HG02623 (cell line): ENCODE data around the gene EDAR.

Experiments used
- ATAC-seq: cut with Tn5 transposase; IDR thresholded peaks from one replicate; pipeline ENCODE4 v1.9.1; 2021; ENCODE audit warnings: moderate library complexity; ENCODE audit not compliant: unreplicated experiment

The EDAR gene

GRCh38 chr2:108969856-108970255 is 19.2 kb downstream of the EDAR start:
- ATAC-seq, result no peak

- no peak for ATAC-seq
Measured at GRCh38 chr2:108968619-108969018, 20.4 kb downstream of the EDAR start.

GRCh38 chr2:108967757-108968156 is 21.3 kb downstream of the EDAR start:
- no peak for ATAC-seq

GRCh38 chr2:108965540-108966289 is 23.3 kb downstream of the EDAR start:
- no peak for ATAC-seq

- ATAC-seq, result no peak
Measured at GRCh38 chr2:108963057-108963456, 26.0 kb downstream of the EDAR start.

DNA sequence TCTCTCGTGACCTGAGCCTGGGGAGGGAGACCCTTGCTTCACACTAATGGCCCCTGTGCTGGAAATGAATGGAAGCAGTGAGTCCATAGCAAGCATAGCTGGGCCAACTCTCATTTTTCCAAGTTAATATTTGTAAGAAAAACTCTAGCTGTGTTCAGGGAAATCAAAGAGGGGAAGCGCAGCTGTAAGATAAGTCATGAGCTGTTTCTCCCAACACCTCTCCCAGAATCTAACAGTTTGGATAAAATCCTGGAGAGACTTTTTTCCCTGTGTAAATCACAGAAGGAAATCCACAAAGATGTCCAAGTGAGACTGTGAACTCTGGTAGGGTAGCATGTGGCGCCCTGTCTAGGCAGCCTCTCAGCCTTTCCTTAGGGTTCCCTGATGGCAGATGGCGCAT is 27.2 kb downstream of the EDAR start:
- ATAC-seq, result no peak

GRCh38 chr2:108960006-108960405 is 29.0 kb downstream of the EDAR start:
- ATAC-seq, result no peak

DNA sequence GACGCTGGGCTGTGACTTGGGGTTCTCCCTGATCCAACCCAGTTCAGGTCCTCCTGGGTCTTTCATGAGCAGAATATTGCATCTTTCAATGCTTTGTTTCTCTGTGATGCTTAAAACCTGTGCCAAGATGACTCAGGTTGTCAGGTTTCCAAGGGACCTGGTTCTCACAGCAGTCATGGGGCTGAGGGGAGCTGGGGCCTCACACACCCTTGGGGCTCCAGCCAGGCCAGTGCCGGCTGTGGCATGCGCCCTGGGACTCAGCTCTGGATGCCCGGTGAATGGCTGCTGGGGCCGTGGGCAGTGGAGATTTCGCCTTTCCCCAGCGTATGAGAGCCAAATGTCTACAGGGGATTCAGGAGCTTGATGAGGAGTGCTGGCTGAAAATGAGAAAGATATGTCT is 29.6 kb downstream of the EDAR start:
- ATAC-seq, result no peak

- no peak for ATAC-seq
Measured at GRCh38 chr2:108958632-108959341, 30.2 kb downstream of the EDAR start.

DNA sequence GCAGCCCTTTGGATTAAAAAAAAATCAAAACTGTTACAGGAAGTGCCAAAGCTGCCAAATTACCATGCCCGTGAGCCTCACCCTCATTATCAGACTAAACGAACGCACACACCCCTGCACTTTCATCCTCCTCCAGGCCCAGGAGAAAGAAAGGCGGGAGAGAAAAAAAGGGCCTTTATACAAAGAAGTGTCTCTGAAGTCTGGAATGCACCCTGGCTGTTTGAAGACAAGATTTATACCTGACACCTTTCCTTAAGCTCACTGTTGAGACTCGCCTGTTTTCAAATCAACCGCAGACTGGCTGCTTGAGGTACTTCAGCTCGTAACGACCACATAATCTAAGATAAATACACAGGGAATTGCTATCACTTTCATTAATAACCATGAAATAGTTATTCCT is 31.0 kb downstream of the EDAR start:
- no peak for ATAC-seq

- ATAC-seq, result no peak
Measured at GRCh38 chr2:108956375-108956774, 32.6 kb downstream of the EDAR start.

GRCh38 chr2:108950369-108951135 is 38.5 kb downstream of the EDAR start:
- no peak for ATAC-seq

GRCh38 chr2:108949316-108950239 is 39.4 kb downstream of the EDAR start:
- ATAC-seq, result no peak

DNA sequence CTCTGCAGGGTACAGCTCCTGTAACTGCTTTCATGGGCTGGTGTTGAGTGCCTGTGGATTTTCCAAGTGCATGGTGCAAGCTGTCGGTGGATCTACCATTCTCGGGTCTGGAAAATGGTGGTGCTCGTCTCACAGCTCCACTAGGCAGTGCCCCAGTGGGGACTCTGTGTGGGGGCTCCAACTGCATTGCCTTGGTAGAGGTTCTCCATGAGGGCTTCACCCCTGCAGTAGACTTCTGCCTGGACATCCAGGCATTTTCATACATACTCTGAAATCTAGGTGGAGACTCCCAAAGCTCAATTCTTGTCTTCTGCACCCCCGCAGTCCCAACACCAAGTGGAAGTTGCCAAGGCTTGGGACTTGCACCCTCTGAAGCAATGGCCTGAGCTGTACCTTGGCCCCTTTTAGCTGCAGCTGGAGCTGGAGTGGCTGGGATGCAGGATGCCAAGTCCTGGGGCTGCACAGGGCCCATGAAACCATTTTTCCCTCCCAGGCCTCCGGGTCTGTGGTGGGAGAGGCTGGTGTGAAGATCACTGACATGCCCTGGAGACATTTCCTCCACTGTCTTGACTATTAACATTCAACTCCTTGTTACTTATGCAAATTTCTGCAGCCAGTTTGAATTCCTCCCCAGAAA is 41.6 kb downstream of the EDAR start:
- ATAC-seq, result no peak

DNA sequence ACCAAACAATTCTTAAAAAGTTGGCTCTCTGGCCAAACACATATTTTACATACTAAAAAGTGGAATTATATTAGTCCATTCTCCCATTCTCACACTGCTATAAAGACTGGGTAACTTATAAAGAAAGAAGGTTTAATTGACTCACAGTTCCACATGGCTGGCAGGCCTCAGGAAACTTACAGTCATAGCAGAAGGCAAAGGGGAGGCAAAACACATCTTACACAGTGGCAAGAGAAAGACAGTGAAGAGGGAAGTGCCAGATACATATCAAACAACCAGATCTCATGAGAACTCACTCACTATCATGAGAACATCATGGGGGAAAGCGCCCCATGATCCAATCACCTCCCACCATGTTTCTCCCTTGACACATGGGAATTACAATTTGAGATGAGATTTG is 42.6 kb downstream of the EDAR start:
- ATAC-seq, result no peak

DNA sequence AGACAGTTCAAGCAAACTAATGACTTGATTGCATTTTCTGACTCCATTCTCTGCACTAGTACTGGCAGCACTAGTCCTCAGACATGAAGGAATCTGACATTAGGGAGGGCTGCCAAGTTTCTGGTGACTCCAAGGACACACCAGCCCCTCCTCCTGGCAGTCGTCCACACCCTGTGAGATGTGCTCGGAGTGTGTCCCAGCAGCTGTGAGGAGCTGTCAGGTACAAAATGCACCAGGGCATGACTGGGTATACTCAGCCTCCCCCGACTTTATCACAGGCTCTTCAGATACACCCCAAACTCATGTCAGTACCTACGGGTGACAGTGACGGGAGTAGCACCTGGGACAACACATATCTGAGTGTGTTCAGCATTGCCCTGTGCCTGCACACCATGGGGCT is 43.1 kb downstream of the EDAR start:
- ATAC-seq, result no peak

DNA sequence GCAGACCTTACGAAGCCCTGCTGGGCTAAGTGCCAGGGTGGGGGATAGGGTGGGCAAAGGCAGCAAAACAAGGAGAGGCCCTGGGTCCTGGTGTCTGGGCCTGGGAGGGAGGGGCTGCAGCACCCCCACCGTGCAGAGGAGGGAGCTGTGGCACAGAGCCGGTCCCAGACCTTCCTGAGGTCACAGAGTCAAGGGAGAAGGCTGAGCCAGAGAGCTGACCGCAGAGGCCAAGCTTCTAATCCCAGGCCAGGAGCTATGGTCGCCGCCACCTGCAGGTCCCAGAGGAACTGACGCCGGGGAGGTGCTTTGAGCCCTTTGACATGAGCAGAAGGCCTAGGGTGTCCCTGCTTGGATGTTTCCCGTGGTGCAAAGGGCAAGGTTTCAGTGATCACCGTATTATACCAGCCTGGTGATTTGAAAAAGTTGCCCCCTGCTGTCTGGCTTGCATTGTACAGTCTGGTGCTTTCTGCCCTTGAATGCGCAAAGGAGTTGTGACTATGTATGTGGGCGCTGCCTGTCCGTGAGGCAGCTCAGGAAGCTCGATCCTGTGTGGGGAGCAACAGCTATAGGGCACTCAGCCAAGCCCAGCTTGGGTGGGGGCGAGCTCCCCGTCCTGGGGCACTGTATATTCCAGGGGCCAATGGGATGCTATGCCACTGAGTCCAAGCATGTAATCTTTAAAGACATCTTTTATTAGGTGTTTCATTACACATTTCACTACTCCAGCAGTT is 44.3 kb downstream of the EDAR start:
- ATAC-seq, result no peak

GRCh38 chr2:108943751-108944150 is 45.3 kb downstream of the EDAR start:
- ATAC-seq, result no peak

- ATAC-seq, result no peak
Measured at GRCh38 chr2:108942888-108943287, 46.1 kb downstream of the EDAR start.
